OCI-LY1 (cell line): ENCODE data around the gene OASL.

ENCODE experiments used
- EZH2 ChIP-seq: fragments of 200-600 bp; sonication (generic), shearing (Covaris generic); IDR thresholded peaks from 2 replicates; pipeline ENCODE4 v1.8.0; 2017; ENCODE audit warnings: borderline replicate concordance, mixed run types, mild to moderate bottlenecking, antibody characterized with exemption, low read length, moderate library complexity, mixed read lengths
- TF ChIP-seq, protein P1 (sequence below): fragments of 200-600 bp; sonication (generic), shearing (Covaris generic); IDR thresholded peaks from 2 replicates; pipeline ENCODE4 v1.5.1; 2017; ENCODE audit warnings: mild to moderate bottlenecking, antibody characterized with exemption, low read length, moderate library complexity, mixed read lengths

DNA sequence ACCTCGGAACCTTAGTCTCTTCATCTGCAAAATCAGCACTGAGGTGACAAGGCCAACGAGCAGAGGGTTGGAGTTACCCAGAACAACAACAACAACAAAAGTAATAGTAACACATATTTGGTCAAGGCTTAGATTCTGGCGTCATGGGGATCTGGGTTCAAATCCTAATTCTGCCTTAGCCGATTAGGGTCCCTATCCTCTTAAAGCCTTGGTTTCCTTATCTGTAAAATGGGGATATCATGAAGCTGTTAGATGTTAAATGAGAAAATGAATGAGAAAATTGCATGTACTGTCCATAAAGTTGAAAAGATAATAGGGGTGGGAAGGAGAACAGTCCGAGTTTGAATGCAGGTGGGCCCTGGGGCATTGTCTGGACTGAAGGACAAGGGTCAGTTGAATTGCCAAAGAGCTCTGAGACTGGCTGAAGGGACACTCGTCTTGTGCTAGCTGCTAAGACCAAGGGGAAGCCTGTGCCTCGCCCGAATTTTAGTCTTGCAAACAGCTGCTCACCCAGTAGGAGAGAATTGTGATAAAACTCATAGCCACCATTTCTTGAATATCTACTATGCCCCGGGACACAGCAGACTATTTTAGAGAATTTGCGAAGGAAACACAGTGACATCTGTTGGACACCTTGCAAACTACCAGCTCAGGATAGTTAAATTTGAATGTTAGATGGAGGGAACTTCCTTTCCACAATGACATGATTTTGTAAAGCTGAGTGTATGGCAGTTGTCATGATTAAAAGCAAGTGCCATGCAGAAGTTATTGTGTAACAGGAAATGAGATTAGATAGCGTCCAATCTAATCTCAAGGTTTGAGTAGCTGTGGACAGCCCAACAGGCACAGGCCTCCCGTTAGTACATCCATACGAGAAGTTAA is 67.5 kb downstream of the OASL start:
- TF ChIP-seq, protein P1, sequence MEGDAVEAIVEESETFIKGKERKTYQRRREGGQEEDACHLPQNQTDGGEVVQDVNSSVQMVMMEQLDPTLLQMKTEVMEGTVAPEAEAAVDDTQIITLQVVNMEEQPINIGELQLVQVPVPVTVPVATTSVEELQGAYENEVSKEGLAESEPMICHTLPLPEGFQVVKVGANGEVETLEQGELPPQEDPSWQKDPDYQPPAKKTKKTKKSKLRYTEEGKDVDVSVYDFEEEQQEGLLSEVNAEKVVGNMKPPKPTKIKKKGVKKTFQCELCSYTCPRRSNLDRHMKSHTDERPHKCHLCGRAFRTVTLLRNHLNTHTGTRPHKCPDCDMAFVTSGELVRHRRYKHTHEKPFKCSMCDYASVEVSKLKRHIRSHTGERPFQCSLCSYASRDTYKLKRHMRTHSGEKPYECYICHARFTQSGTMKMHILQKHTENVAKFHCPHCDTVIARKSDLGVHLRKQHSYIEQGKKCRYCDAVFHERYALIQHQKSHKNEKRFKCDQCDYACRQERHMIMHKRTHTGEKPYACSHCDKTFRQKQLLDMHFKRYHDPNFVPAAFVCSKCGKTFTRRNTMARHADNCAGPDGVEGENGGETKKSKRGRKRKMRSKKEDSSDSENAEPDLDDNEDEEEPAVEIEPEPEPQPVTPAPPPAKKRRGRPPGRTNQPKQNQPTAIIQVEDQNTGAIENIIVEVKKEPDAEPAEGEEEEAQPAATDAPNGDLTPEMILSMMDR, result peak; percentile 89
- no peak for TF ChIP-seq EZH2
